Central memory CD4-positive, alpha-beta T cell (primary cell): ENCODE results near the gene MPHOSPH9.

ENCODE experiments used
- DNase-seq: peaks from one replicate; pipeline ENCODE4 v3.0.0; 2022

The MPHOSPH9 gene

DNA sequence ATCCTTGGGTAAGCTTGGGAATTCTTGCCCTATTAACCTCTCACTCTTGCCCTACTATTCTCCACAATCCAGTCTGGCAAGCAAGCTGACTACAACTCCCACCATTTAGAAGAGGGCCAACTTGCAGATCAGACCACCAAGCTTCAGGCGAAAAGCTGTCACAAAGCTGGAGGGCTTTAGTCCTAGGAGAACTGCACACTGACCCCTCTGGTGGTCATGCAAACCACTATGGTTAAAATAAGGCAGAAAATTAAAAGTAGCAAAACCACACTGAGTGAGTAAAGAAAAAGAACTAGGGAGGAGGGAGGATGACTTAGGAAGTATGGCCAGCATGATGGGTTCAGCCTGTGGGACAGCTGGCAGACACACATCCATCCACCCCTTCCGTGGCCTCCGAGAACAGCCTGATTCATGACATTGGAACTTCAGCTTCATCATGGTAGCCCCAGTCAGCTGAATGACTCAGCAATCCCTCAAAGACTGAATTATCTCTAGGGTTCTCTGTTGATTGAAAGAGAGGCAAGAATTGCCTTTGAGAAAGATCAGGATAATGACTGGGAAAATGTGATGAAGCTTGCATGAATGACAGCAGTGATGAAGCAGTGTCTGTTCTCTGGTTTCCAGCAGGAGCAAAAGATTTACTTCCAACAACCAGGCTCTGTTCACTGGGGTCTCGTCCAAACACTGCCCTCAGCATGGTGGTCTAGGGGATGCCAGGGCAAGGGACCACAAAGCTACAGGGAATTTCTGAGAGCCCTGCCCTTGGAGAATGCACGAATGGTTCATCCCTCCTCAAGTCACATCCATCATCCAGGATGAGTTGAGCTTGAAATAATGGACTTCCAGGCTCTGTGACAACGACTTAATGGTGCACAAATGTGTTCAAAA, 106.4 kb downstream of the MPHOSPH9 start:
- no peak for DNase-seq

DNA sequence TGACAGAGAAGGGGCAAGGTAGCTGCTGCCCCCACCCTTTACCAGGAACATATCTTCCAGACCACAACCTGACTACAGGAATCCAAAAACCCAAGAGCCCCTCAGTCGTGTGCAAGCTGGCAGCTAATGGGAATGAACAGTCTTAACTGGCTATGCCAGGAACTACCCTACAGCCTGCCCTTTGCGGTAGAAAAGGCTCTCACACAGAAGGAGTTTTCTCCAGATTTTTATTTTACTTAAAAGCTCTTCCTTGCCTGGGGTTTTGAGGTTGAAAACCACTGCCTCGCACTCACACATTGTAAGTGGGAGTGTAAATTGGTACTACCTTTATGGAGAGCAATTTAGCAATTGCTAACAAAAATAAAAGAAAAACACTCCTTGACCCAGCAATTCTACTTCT, 110.3 kb downstream of the MPHOSPH9 start:
- no peak for DNase-seq

GRCh38 chr12:123121670-123122069, 111.3 kb downstream of the MPHOSPH9 start:
- DNase-seq = no peak

GRCh38 chr12:123120452-123121166, 112.3 kb downstream of the MPHOSPH9 start:
- DNase-seq = no peak

GRCh38 chr12:123119808-123120207, 113.1 kb downstream of the MPHOSPH9 start:
- no peak for DNase-seq

DNA sequence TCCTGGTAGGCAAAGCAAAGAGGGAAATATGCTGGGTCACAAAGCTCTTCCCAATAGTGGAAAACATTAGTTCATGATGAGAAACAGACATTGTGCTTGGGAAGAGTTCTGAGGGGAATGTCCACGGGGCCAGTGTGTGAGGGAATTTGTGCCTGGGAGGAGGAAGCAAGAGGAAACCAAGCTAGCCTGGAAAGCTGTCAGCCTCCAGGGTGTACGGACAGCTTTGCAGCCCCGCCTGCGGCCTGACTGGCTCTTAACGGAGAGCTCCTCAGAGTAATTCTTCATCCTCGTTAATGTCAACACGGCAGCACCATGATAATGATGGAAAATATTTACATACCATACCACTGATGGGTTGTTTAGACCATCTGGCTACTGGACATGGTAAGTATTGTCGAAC, 114.4 kb downstream of the MPHOSPH9 start:
- DNase-seq = no peak

DNA sequence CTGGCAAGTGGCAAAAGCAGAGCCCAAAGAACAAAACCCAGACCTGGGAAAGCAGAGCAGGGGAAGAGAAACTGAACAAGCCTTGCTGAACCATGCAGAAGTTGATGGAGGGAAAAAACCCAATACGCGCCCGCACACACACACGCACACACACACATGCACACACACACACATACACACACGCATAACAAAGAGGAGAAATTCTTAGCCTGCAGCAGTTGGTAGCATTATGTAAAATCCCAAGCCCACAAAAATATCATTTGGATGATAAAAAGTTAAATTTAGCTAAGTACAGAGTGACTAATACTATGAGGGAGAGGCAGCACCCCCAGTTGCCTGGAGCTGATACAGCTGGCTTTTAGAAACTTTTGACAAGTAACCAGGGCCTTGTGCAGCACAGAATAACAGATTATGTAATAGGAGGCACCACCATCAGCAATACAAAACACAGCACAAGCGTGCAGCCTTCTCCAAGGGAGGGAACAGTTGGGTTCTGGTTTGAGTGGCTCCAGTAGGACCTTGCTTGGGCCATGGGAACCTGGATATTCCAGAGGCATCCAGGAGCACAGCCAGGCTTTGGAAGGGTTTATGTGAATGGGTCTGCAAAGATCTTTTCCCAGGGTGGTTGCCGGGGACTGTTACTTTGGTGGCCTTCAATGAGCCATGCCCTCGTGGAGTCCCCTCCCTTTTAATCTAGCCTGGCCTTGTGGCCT, 117.4 kb downstream of the MPHOSPH9 start:
- no peak for DNase-seq

- DNase-seq = no peak
These were observed 118.4 kb downstream of the MPHOSPH9 start for GRCh38 chr12:123114304-123115083.

DNA sequence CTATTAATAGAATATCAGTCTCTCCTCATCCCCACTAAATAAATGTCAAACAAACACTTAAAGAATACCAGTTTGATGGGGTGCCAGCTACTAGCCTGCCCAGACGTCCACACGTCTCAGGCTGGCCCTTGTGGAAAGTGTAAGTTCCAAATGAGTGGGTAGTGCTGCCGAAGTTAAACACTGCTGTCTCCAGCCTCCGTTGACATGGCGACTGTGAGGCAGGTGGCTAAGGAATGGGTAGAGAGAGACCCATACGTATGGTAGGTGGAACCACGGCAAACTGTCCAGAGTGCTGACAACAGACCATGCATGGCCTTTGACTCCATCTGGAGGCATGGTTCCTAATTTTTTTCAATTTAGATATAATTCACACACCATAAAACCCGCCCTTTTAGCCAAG, 119.9 kb downstream of the MPHOSPH9 start:
- DNase-seq = no peak

GRCh38 chr12:123111498-123112165, 121.3 kb downstream of the MPHOSPH9 start:
- no peak for DNase-seq

GRCh38 chr12:123109319-123109772, 123.6 kb downstream of the MPHOSPH9 start:
- DNase-seq = no peak

GRCh38 chr12:123108682-123109066, 124.3 kb downstream of the MPHOSPH9 start:
- DNase-seq = no peak

DNA sequence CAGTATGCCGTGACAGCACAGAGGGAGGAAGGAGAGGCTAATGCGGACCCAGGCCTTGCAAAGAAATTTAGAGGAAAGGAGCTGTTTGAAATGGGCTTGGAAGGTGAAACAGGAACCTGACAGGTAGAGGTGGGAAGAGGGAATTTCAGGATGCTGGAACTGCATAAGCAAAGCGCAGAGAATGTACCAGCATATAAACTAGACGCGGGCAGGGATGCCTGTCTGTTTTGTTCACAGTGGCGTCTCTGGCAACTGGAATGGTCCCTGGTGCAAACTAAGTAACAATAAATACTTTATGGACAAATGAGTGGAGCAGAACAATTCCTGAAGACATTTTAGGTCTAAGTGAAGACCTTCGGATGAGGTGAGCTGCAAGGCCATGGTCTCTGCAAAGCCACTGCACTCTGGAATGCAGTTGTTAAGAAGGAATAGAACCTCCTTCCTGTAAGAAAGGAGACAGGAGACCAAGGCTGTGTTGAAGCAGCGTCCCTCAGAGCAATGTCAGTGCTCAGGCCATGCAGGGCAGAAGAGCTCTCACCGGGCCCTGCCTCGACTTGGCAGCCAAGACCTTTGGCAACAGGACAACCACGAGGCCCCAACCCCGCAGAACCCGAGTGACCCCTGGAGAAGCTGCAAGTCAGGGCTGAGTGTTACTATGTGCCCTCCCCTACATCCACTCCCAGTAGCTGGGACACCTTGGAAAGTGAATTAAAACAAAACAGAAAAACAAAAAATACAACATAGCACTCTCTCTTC, 124.8 kb downstream of the MPHOSPH9 start:
- DNase-seq = no peak

DNA sequence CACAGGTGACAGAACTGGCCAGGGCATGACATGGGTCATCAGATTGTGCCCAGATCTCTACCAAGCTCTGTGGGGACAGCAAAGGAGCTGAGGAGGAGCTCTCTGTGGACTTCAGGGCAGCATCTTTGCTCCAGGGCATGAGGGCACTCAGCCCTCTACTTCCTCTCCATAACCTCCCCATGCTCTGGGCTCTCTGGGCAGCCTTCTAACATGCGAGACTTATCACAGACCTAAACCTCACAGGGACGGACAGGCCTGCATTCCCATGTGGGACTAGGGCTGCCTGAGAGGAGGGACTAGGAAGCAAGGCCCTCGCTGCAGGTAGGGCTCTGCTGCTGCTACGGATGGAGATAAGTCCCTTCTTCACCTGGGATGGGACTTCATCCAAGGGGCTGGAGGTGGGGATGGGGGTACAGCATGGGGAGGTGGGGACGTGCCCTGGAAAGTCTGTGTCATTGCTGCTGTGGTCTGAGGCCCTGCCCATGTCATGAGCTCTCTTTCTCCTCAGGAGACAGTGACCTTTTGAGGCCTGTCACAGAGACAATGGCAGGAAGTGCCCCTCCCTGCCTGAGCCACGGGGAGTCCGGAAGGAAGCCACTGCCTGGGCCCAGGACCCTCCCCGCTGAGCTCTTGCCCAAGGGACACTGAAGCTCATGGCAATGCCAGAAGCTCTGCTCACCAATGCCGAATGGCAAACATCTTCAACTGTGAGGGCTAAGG, 126.1 kb downstream of the MPHOSPH9 start:
- peak; percentile 48 for DNase-seq

DNA sequence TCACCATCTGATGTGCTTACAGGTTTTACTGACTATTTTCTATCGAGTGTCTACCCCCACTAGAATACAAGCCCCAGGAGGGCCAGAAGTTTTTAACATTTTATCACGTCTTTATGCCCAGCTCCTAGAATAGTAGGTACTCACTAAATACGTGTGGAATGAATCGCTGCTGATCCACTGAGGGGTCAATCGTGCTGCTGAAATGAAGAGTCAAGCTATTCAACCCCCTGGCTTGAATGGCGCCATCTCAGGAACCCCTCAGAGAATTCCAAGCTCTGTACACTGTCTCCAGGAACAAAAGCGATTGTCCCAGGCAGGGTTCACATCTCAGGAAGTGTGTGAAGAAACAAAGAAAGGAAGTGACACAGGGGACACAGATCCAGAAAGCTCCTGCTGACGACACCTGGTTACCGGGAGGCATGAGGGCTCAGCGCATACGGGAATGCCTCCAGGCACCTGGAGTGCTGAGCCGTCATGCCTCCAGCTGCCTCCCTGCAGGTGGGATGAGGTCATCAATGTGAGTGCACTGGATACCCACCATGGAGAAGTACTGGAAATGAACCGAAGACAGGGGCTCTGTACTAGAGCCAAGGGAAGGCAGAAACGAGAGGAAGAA, 127.6 kb downstream of the MPHOSPH9 start:
- DNase-seq = no peak

DNA sequence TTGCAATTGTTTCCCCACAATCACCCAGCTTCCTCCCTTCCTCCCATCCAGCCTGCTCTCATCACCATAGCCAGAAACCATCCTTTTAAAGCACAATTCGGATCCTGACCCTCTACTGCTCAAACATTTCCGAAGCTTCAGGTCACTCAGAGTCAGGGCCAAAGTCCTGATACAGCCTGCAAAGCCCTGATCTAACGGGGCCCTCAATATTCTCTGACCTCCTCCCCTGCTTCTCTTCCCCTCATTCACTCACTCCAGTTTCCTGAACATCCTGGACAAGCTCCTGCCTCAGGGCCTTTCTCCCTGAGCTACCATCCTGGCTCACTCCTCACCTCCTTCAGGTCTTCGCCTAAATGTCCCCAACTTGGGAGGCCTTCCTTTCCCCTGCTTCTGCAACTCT, 128.1 kb downstream of the MPHOSPH9 start:
- DNase-seq = no peak
